Lower lobe of right lung (tissue), 2 donors: Measurements from ENCODE around the gene BRD7. TPM values are rescaled to one million over a fixed set of nuclear protein-coding genes. Genes with fewer than 3 reads are reported as not detected.

Experiments
- ATAC-seq, 2 donors: fragments of 200-7000 bp; cut with Tn5 transposase; one replicate each; pipeline ENCODE4 v1.9.1; 2020 to 2022; ENCODE audit warnings: mild to moderate bottlenecking in 2 of 2, moderate library complexity in 2 of 2
- DNase-seq: peaks from one replicate; pipeline ENCODE4 v3.0.0-alpha.2; 2020
- H3K27ac ChIP-seq: fragments of 200-600 bp; one replicate; pipeline ENCODE4 v1.8.0; 2022
- H3K27me3 ChIP-seq: fragments of 200-600 bp; one replicate; pipeline ENCODE4 v1.8.0; 2022; ENCODE audit warnings: low read depth
- H3K36me3 ChIP-seq: fragments of 200-600 bp; one replicate; pipeline ENCODE4 v1.8.0; 2022; ENCODE audit warnings: mild to moderate bottlenecking
- H3K4me1 ChIP-seq: fragments of 200-600 bp; one replicate; pipeline ENCODE4 v1.8.0; 2022
- H3K4me3 ChIP-seq: fragments of 200-600 bp; one replicate; pipeline ENCODE4 v1.8.0; 2022; ENCODE audit warnings: mild to moderate bottlenecking
- H3K9me3 ChIP-seq: fragments of 200-600 bp; one replicate; pipeline ENCODE4 v1.8.0; 2022
- CTCF ChIP-seq: fragments of 200-600 bp; IDR thresholded peaks from one replicate; pipeline ENCODE4 v1.8.0; 2022; ENCODE audit warnings: antibody characterized with exemption, mild to moderate bottlenecking
- intact Hi-C: fragments of 100-400 bp; cut with DNase I; formaldehyde crosslinking; loops from one replicate; pipeline ENCODE4 v1.11.0; 2022
- total RNA-seq: library from RNA; stranded (reverse); fragmentation: NEBNext Ultra II Directional; extraction: Animal tissue kit (Norgen Biotek cat#: 25700); gene quantifications from one replicate; pipeline ENCODE4 v1.2.1, GENCODE V29; 2021
- donor health status: DM: no; HTN: yes; CAD: no; lungs with severe emphysema.

The BRD7 gene
- total RNA-seq, 1 donor from 2014 or later: 76.3 TPM

- ATAC-seq (no peak), DNase-seq (no peak)
- Histone ChIP-seq H3K27ac (no peak overlapping the region), H3K27me3 (no peaks in the 10 kb centered on the region), H3K9me3 (no peaks in the 10 kb centered on the region), H3K4me1 (no peaks in the 10 kb centered on the region), H3K4me3 (no peak overlapping the region), H3K36me3 (no peaks in the 10 kb centered on the region)
- no peak for TF ChIP-seq CTCF
- intact Hi-C loops: no loop called here
Measured at GRCh38 chr16:50407351-50407750, 38.6 kb upstream of the BRD7 start.

GRCh38 chr16:50403491-50403890, 34.7 kb upstream of the BRD7 start:
- Histone ChIP-seq H3K36me3 (no peaks in the 10 kb centered on the region), H3K27ac (no peak overlapping the region), H3K27me3 (no peaks in the 10 kb centered on the region), H3K4me1 (no peaks in the 10 kb centered on the region), H3K4me3 (no peak overlapping the region), H3K9me3 (no peaks in the 10 kb centered on the region)
- ATAC-seq: no peak
- intact Hi-C loops: no loop called here
- TF ChIP-seq CTCF: no peak
- no peak for DNase-seq

GRCh38 chr16:50402298-50402895, 33.6 kb upstream of the BRD7 start:
- intact Hi-C loops: no loop called here
- no peak for TF ChIP-seq CTCF
- no peak for ATAC-seq

GRCh38 chr16:50401355-50401754, 32.6 kb upstream of the BRD7 start:
- Histone ChIP-seq H3K27ac (no peak overlapping the region), H3K4me1 (no peaks in the 10 kb centered on the region), H3K36me3 (no peaks in the 10 kb centered on the region), H3K9me3 (no peaks in the 10 kb centered on the region), H3K27me3 (no peaks in the 10 kb centered on the region), H3K4me3 (no peak overlapping the region)
- intact Hi-C loops: no loop called here
- no peak for TF ChIP-seq CTCF
- ATAC-seq (no peak), DNase-seq (no peak)

More at GRCh38 chr16:50402298-50402895, 33.6 kb upstream of the BRD7 start:
- Histone ChIP-seq H3K27me3 (no peaks in the 10 kb centered on the region), H3K9me3 (no peaks in the 10 kb centered on the region), H3K4me3 (no peak overlapping the region), H3K27ac (no peak overlapping the region), H3K36me3 (no peaks in the 10 kb centered on the region), H3K4me1 (no peaks in the 10 kb centered on the region)
- DNase-seq: no peak

- Histone ChIP-seq H3K27me3 (no peaks in the 10 kb centered on the region), H3K4me1 (no peaks in the 10 kb centered on the region), H3K4me3 (no peak overlapping the region), H3K27ac (no peak overlapping the region), H3K36me3 (no peaks in the 10 kb centered on the region), H3K9me3 (no peaks in the 10 kb centered on the region)
- no peak for TF ChIP-seq CTCF
- intact Hi-C loops: no loop called here
- no peak for DNase-seq
- ATAC-seq: no peak
Measured at GRCh38 chr16:50400967-50401348, 32.2 kb upstream of the BRD7 start.
